Upper lobe of right lung (tissue), 1 donor: ENCODE data around the gene COG7. TPM values are rescaled to one million over a fixed set of nuclear protein-coding genes. Genes with fewer than 3 reads are reported as not detected.
"Not testable (repeated sequence)": the region's sequence is repeated elsewhere in the genome, so short reads cannot be mapped to it uniquely, and the experiment has no call there.

ENCODE experiments used
- ATAC-seq: fragments of 200-7000 bp; cut with Tn5 transposase; one replicate; pipeline ENCODE4 v1.9.1; 2020; ENCODE audit warnings: mild to moderate bottlenecking, moderate library complexity
- DNase-seq: peaks from one replicate; pipeline ENCODE4 v3.0.0-alpha.2; 2020
- H3K27ac ChIP-seq: fragments of 200-600 bp; one replicate; pipeline ENCODE4 v1.8.0; 2022
- H3K27me3 ChIP-seq: fragments of 200-600 bp; one replicate; pipeline ENCODE4 v1.8.0; 2022; ENCODE audit warnings: mild to moderate bottlenecking
- H3K36me3 ChIP-seq: fragments of 200-600 bp; one replicate; pipeline ENCODE4 v1.8.0; 2022
- H3K4me1 ChIP-seq: fragments of 200-600 bp; one replicate; pipeline ENCODE4 v1.8.0; 2022
- H3K4me3 ChIP-seq: fragments of 200-600 bp; one replicate; pipeline ENCODE4 v1.8.0; 2022; ENCODE audit warnings: mild to moderate bottlenecking
- H3K9me3 ChIP-seq: fragments of 200-600 bp; one replicate; pipeline ENCODE4 v1.8.0; 2022
- CTCF ChIP-seq: fragments of 200-600 bp; IDR thresholded peaks from one replicate; pipeline ENCODE4 v1.8.0; 2022; ENCODE audit warnings: antibody characterized with exemption
- intact Hi-C: fragments of 100-400 bp; cut with DNase I; formaldehyde crosslinking; loops from one replicate; pipeline ENCODE4 v1.11.0; 2022
- total RNA-seq: library from RNA; stranded (reverse); fragmentation: NEBNext Ultra II Directional; extraction: Animal tissue kit (Norgen Biotek cat#: 25700); gene quantifications from one replicate; pipeline ENCODE4 v1.2.1, GENCODE V29; 2021
- donor health status: DM: no; HTN: yes; CAD: no; lungs with severe emphysema.

COG7 gene
- total RNA-seq, 1 donor from 2014 or later: 21.2 TPM

DNA sequence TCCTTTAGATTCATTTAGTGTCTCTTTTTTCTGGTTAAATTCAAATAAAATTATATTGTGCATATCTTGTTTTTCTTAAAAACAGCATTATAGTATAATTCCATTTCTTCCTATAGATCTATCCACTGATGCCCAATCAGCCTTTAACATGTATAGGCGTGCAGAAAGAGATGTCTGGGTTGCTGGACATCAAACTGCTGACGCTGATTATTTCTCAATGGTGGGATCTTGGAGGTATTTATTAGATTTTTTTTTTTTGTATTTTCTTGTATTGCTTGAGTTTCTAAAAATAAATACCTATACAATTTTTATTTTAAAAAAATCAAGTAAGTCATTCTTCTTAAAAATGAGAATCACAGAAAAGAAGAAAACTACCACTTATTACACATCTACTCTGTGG is 50.9 kb downstream of the COG7 start:
- Histone ChIP-seq H3K36me3 (peaks cover 86% of the 10 kb centered on the region), H3K4me1 (peaks cover 4% of the 10 kb centered on the region), H3K27me3 (no peaks in the 10 kb centered on the region), H3K9me3 (no peaks in the 10 kb centered on the region), H3K4me3 (no peak overlapping the region), H3K27ac (no peak overlapping the region)
- TF ChIP-seq CTCF: no peak
- no peak for DNase-seq
- intact Hi-C loops: no loop called here
- ATAC-seq: no peak

- no peaks in the 10 kb centered on the region for H3K27me3 ChIP-seq
- H3K27ac ChIP-seq: no peak overlapping the region
- DNase-seq (no peak), ATAC-seq (peak; percentile 53)
- intact Hi-C loops: no loop called here
- no peaks in the 10 kb centered on the region for H3K9me3 ChIP-seq
- no peak overlapping the region for H3K4me3 ChIP-seq
- peaks cover 91% of the 10 kb centered on the region for H3K36me3 ChIP-seq
- TF ChIP-seq CTCF: no peak
- peaks cover 4% of the 10 kb centered on the region for H3K4me1 ChIP-seq
Measured at GRCh38 chr16:23401139-23401538, 51.9 kb downstream of the COG7 start.

DNA sequence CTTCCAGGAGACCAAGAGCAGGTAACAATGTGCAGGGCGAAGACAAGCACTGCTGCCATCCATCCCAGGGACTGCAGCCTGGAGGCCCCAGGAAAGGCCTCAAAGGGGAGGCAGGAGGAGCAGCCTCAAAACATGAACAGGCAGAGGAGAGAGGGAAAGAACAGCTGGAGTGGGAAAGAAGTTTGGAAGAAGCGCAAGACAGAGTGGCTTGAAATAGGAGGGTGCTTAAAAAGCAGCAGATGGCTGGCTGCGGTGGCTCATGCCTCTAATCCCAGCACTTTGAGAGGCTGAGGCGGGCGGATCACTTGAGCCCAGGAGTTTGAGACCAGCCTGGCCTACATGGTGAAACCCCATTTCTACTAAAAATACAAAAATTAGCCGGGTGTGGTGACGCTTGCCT is 52.5 kb downstream of the COG7 start:
- peaks cover 86% of the 10 kb centered on the region for H3K36me3 ChIP-seq
- H3K4me1 ChIP-seq, H3K9me3 ChIP-seq, H3K27ac ChIP-seq, ATAC-seq, H3K27me3 ChIP-seq, H3K4me3 ChIP-seq, intact Hi-C loops, DNase-seq: not testable (repeated sequence)

DNA sequence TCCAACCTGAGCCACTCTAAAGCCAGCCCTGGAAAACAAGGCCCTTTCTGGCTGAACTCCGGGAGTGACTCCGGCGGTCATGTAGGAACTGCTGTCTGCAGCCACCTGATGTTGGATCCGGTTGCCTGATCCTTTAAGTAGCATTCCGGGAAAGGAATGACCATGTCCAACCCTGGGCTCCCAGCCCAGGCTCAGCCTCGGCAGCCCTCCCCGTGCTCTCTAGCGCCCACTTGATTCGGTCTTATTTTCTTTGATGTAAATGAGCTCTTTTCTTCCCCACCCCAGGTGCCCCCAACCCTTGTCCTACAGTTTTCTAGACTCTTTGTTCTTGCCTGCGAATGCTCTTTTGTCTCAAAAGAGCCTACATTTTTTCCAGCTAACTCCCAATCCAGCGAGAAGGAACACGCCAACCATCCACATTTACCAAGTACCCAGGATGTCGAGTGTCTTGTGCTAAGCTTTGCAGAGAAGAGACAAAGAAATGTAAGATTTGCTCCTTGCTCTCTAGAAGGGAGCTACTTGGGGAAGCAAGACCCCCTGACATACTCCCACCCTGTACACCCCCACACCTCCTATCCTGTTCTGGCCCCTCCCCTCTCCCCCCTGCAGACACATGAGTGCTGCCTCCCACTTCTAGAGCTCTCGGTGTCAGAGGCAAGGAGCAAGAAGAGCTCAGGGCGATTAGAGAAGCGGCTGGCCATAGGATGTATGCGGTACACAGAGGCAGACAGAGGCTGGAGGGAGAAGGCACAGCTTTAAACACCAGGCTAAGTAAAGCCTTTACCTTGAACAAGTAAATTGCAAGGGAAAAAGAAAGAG is 53.8 kb downstream of the COG7 start:
- intact Hi-C loops: no loop called here
- Histone ChIP-seq H3K36me3 (peaks cover 78% of the 10 kb centered on the region), H3K4me3 (no peak overlapping the region), H3K27me3 (no peaks in the 10 kb centered on the region), H3K27ac (no peak overlapping the region), H3K9me3 (no peaks in the 10 kb centered on the region), H3K4me1 (peaks cover 4% of the 10 kb centered on the region)
- ATAC-seq (peak; percentile 82), DNase-seq (no peak)
- TF ChIP-seq CTCF: no peak

- Histone ChIP-seq H3K4me1 (peaks cover 9% of the 10 kb centered on the region), H3K4me3 (no peak overlapping the region), H3K27me3 (no peaks in the 10 kb centered on the region), H3K27ac (no peak overlapping the region), H3K36me3 (peaks cover 72% of the 10 kb centered on the region), H3K9me3 (no peaks in the 10 kb centered on the region)
- no peak for DNase-seq
- no peak for TF ChIP-seq CTCF
- ATAC-seq: no peak
- intact Hi-C loops: no loop called here
Measured at GRCh38 chr16:23397464-23397863, 55.5 kb downstream of the COG7 start.

- intact Hi-C loops: no loop called here
- TF ChIP-seq CTCF: no peak
- no peaks in the 10 kb centered on the region for H3K9me3 ChIP-seq
- H3K4me3 ChIP-seq: no peak overlapping the region
- H3K27me3 ChIP-seq: no peaks in the 10 kb centered on the region
- H3K4me1 ChIP-seq: peaks cover 9% of the 10 kb centered on the region
- no peak overlapping the region for H3K27ac ChIP-seq
- peaks cover 72% of the 10 kb centered on the region for H3K36me3 ChIP-seq
- ATAC-seq: no peak
- no peak for DNase-seq
Measured at GRCh38 chr16:23395732-23396131, 57.3 kb downstream of the COG7 start.
